ENCODE data around the gene CIZ1. TPM values are rescaled to one million over a fixed set of nuclear protein-coding genes. Genes with fewer than 3 reads are reported as not detected.

The CIZ1 gene
- total and polyA plus RNA-seq, 2 donors from 2014 or later, result 48.1 to 89.9 TPM

- Histone ChIP-seq H3K9ac (ENCODE audit: low read length in 3 of 3) (no peak overlapping the region), H3K36me3 (ENCODE audit: control insufficient read depth in 2 of 3, insufficient read depth in 3 of 3, low read length in 3 of 3) (peaks cover 7 to 31% (median 15%) of the 10 kb centered on the region in 3 donors), H3K27ac (ENCODE audit: low read depth in 2 of 2, low read length in 2 of 2) (no peak overlapping the region), H3K4me3 (ENCODE audit: low read length in 3 of 3) (no peak overlapping the region), H3K9me3 (ENCODE audit: control insufficient read depth in 2 of 3, insufficient read depth in 1 of 3, low read length in 3 of 3) (no peaks in the 10 kb centered on the region), H3K27me3 (ENCODE audit: control insufficient read depth, insufficient read depth, low read length) (no peaks in the 10 kb centered on the region), H3K4me1 (ENCODE audit: control insufficient read depth in 2 of 3, insufficient read depth in 2 of 3, low read depth in 1 of 3, low read length in 3 of 3) (peaks cover 0 to 9% (median 0%) of the 10 kb centered on the region in 3 donors)
- intact Hi-C loops (cut with DNase I), result no loop called here
- no peak for TF ChIP-seq CTCF (IDR thresholded peaks at IDR 0.05; ENCODE audit: borderline replicate concordance, extremely low read depth, insufficient read depth)
- FAIRE-seq, result no peak
- DNase-seq, result peak in 1 of 5 donors; percentile 31
Measured at GRCh38 chr9:128164307-128164885, 27.0 kb downstream of the CIZ1 start.

- intact Hi-C loops (cut with DNase I), result no loop called here
- no peak for TF ChIP-seq CTCF (IDR thresholded peaks at IDR 0.05; ENCODE audit: borderline replicate concordance, extremely low read depth, insufficient read depth)
- H3K27me3 ChIP-seq (ENCODE audit: control insufficient read depth, insufficient read depth, low read length), result no peaks in the 10 kb centered on the region
- FAIRE-seq, result no peak
- peaks cover 0 to 9% (median 0%) of the 10 kb centered on the region in 3 donors for H3K4me1 ChIP-seq (ENCODE audit: control insufficient read depth in 2 of 3, insufficient read depth in 2 of 3, low read depth in 1 of 3, low read length in 3 of 3)
- H3K4me3 ChIP-seq (ENCODE audit: low read length in 3 of 3), result no peak overlapping the region
- no peaks in the 10 kb centered on the region for H3K9me3 ChIP-seq (ENCODE audit: control insufficient read depth in 2 of 3, insufficient read depth in 1 of 3, low read length in 3 of 3)
- H3K36me3 ChIP-seq (ENCODE audit: control insufficient read depth in 2 of 3, insufficient read depth in 3 of 3, low read length in 3 of 3), result peaks cover 7 to 26% (median 11%) of the 10 kb centered on the region in 3 donors
- no peak overlapping the region for H3K9ac ChIP-seq (ENCODE audit: low read length in 3 of 3)
- no peak overlapping the region for H3K27ac ChIP-seq (ENCODE audit: low read depth in 2 of 2, low read length in 2 of 2)
- DNase-seq, result peak in 2 of 5 donors; percentile 35 to 70
Measured at GRCh38 chr9:128163523-128164306, 27.7 kb downstream of the CIZ1 start.

GRCh38 chr9:128163027-128163515 is 28.3 kb downstream of the CIZ1 start:
- DNase-seq (peak in 1 of 5 donors; percentile 45), FAIRE-seq (no peak)
- peaks cover 4 to 22% (median 8%) of the 10 kb centered on the region in 3 donors for H3K36me3 ChIP-seq (ENCODE audit: control insufficient read depth in 2 of 3, insufficient read depth in 3 of 3, low read length in 3 of 3)
- H3K27ac ChIP-seq (ENCODE audit: low read depth in 2 of 2, low read length in 2 of 2), result no peak overlapping the region
- no peak overlapping the region for H3K4me3 ChIP-seq (ENCODE audit: low read length in 3 of 3)
- H3K9me3 ChIP-seq (ENCODE audit: control insufficient read depth in 2 of 3, insufficient read depth in 1 of 3, low read length in 3 of 3), result no peaks in the 10 kb centered on the region
- no peak for TF ChIP-seq CTCF (IDR thresholded peaks at IDR 0.05; ENCODE audit: borderline replicate concordance, extremely low read depth, insufficient read depth)
- peaks cover 0 to 9% (median 0%) of the 10 kb centered on the region in 3 donors for H3K4me1 ChIP-seq (ENCODE audit: control insufficient read depth in 2 of 3, insufficient read depth in 2 of 3, low read depth in 1 of 3, low read length in 3 of 3)
- intact Hi-C loops (cut with DNase I), result no loop called here
- no peak overlapping the region for H3K9ac ChIP-seq (ENCODE audit: low read length in 3 of 3)
- no peaks in the 10 kb centered on the region for H3K27me3 ChIP-seq (ENCODE audit: control insufficient read depth, insufficient read depth, low read length)

Data from kidney (tissue), 14 donors.